HG03457 (cell line): Measurements from ENCODE around the gene PTTG1IP.

Source experiments
- ATAC-seq: cut with Tn5 transposase; IDR thresholded peaks from one replicate; pipeline ENCODE4 v1.9.1; 2021; ENCODE audit warnings: moderate number of reproducible peaks; ENCODE audit not compliant: unreplicated experiment

Gene PTTG1IP

DNA sequence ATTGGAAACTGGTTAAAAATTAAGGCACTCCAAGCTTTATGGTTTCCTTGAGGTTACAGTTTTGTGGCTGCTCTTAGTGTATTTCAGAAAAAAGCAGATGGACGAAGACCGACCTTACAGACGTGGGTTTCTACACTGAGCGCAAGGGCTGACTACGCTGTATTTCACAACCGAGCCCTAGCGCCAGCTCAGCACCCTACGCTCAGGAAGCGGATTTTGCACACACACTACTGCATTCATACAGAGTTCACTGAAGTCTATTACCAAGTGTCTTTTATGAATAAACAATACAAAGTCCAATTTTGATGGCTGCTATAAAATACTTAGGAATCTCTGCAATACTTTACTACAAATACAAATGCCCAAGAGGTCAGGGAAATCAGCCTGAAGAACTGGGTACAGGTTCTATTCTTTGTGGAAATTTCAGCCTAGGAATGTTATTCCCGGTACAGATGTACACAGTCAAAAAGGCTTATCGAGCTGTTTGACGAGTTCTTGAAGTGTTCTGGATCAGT lies 23.8 kb downstream of the PTTG1IP start:
- ATAC-seq = no peak

DNA sequence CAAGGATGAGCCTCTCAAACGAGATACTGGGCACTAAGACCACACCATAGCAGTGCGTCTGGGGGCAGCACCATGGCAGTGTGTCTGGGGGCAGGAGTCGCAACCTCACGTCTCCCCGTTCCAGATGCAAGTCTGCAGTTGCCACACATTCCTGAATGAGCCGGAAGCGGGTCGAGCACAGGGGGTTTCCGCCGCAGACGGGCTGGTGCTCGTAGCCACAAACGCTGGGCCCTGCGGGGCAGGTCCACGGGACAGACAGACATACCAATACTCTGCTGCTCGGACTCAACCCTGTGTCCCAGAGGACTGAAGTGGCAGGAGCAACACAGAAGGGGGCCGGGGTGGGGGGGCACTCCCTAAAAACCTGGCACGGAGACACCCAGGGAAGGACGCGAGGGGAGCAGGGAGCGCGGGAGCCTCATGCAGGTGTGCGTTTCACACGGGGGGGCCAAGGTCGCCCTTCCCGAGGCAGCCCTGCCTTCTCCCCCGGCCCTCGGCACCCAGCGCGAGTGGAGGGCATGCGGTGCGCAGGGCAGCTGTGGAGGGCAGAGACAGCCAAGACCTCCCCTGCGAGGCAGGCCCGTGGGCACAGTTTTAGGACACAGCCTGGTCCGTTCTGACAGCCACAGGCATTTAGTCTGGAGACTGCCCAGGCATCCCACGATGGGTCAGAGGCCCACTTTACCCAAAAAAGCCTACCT lies 24.5 kb downstream of the PTTG1IP start:
- no peak for ATAC-seq

DNA sequence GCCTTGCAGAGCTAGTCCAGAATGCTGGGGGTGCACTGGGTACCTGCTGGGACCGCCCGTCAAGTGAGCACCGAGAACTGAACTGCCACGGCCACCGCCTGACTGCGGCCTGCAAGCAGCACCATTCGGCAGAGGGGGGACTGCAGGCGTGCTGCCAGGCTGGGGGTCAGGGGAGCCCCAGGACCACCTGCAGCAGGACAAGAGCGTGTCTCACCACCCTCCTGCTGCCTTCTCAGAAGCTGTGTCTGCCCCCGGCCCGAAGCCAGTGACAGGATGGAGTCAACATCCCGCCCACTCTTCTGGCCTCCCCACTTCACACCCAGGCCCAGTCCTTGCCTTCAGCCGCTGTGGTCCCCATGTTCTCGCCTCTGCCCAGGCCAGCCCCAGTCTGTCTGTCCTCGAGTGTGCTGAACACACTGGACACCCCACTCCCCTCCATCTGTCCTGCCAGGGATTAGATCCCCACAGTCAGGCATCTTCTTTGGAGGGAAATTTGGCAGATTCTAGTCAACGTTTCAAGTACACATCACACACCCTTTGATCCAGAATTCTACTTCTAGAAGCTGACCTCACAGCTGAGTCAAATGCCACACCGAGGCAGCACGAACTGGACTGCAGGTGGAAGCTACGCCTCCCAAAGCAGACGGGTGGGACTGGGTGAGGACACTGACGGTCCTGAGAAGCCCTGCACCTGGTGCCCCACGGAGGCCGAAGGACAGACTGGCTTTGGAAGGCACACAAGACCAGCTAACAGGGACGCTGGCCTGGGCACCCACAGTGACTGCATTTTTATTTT lies 26.0 kb downstream of the PTTG1IP start:
- ATAC-seq = no peak

DNA sequence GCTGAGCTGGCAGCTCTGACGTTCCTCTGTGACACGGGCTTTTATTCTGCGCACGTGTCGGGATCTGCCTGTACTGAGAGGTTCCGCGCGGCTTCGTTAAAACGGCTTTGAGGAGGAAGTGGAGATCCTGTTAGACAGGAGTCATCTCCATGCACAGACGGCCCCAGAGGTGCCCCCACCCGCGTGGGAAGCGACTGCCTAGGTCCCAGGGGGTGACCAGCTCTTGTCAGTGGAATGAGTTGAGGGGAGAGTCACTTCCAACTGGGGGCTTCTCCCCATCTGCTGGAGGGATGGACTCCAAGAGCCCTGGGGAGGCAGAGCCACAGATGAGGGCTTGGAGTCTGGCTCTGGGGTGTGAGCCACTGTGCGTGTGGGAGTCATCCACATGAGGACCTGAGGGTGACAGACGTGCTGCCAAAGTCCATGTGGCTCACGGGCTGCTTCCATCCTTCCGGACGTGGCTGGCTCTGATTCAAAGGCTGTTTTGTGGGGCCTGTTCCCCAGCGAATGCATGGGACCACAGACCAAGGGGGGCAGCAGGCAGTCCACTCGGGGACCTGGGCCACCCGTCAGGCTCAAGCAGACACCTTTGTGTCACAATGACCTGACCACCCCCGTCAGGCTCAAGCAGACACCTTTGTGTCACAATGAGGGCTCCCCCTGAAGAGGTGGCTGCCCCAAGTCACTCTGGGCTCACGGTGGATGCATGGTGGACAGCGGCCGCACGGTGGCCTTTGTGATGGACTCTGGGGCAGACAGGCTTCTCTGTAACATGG lies 26.8 kb downstream of the PTTG1IP start:
- ATAC-seq = no peak

DNA sequence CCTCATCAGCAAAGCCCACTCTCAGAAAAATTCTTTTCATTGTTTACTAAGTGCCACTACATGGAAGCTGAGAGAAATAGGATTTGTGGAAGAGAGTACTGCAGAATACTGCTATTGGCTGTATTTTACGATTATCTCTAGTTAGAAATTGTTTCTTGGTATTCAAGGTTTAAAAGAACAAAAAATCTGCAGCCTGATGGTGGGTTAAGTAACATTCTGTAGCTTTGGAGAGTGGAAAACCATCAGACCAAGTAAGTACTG lies 27.3 kb downstream of the PTTG1IP start:
- no peak for ATAC-seq

DNA sequence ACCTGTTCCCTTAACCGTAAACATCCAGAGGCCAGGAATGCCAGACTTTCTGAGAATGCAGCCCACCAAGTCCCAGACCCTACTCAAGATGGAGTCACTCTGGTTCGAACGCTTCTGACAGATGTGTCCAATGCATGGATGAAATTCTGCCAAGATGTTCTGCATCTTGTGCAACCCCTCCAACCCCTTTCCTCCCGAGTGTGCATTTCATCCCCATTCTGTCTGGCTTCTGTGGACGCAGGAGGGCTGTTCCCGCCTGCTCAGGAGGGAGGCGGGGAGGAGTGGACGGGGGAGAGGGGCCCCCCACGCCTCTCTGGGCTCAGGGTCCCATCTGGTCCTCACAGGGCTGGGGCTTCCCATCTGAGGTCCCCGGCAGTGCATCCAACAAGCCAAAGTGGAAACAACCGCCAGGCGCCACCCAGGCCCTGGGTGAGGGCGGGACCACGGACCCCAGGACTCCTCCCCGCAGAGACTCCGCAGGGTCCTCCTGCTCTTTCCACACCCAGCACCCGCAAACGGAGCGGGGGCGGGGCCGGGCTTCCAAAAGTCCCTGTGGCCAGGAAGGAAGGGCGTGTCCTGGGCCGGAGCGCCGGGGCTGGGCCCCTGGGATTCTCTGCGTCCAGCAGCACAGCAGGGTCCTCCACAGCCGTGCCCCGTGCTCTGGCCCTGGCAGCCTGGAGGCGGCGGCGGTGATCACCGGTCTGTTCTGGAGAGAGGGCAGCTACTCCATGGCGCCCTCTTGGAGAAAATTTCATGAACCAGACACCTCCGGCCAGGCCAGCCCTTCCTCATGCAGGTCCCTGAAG lies 27.9 kb downstream of the PTTG1IP start:
- ATAC-seq = no peak

DNA sequence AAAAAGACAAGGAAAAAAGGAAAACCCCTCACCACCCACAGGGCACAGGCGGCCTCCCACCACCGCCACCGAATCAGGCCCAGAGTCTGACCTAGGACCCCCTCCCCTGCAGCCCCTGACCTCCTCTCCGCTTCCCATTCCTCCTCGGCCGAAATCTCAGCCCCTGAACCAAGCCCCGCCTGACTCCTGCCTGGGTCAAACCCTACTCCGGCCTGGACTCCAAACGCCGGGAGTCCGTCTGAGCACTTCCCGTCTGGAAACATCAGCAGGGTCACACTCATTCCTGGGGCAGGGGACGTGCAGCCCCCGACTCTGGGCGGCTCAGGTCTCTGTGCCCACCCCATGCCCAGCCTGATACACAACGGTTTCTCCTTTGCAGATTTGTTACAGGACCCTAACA lies 29.2 kb downstream of the PTTG1IP start:
- ATAC-seq = no peak

DNA sequence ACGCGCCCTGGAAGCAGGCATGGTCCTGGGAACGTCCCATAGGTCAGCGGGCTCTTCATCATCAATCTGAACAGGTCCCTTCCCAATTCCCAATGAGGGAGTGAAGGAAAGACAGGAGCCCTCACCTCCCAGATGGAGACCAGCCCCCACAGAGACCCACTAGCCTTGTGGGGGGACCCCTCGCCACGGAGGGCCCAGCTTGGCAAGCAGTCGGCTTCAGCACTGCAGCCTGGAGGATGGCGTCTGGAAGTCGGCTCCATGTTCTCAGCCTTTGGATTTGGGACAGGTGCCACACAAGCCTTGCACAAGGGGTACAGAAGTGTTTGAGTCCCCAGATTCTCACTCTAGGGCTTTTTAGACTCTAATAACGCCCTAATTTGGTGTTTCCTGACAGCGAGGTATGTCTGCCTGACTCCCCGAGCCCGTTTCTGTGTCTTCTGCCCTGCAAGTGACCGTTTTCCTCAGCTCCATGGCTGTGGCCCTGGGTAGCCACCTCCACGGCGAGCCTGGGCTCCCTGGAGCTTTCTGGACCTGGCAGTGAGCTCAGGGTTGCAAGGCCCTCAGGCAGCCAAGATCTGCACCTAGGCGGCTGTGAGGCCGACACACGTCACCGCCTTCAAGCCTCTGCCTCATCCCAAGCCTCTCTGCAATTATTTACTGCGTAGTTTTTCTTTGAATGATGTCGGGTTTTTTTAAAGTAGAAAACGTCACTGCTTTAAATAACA lies 30.6 kb downstream of the PTTG1IP start:
- no peak for ATAC-seq

DNA sequence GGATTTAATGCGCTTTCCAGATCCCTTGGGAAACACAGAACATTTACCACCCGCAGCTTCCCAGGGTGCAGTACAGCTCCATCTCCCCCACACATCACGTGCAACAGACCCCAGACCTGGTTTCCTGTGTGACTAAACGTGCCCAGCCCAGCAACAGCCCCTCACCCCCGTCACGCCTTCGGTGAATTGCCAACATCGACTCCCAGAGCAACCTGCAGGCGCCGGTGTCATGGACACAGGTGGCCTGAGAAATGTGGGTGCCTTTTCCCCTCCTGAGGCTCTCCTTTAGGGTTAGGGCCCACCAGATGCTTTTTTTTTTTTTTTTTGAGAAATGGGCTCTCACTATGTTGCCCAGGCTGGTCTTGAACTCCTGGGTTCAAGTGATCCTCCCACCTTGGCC lies 31.4 kb downstream of the PTTG1IP start:
- no peak for ATAC-seq

DNA sequence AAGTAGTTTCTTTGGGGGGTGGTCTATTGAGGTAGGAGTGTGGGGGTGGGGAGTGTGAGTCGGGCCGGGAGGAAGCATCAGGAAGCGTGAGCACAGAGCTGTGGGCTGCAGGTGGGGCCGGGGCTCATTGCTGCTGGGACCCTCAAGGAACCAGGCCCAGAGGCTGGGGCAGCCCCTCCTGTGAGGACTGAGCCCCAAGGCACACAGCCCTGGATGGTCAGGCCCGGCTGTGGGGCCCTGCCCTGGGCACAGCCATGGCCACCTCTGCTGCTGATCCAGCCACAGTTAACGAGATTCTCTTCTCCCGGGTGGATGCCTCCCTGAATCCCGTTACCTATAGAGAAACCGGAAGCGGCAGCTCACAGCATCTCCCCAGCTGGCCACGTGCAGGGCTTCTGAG lies 32.7 kb downstream of the PTTG1IP start:
- no peak for ATAC-seq

DNA sequence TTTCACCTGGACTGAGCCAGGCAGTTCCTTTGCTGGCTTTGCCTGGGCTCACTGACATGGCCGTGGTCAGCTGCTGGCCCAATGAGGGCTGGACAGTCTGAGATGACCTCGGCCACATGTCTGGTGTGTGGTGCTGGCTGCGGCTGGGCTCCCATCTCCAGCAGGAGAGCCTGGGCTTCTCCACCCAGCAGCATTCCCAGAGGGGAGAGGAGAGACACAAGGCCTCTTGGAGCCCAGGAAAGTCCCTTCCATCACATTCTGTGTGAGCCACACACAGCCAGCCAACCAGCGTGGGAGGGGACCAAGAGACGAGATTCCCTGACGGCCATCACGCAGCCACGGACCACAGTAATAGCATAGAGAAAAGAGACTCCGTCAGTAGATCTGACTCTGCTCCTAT lies 34.5 kb downstream of the PTTG1IP start:
- ATAC-seq = no peak

DNA sequence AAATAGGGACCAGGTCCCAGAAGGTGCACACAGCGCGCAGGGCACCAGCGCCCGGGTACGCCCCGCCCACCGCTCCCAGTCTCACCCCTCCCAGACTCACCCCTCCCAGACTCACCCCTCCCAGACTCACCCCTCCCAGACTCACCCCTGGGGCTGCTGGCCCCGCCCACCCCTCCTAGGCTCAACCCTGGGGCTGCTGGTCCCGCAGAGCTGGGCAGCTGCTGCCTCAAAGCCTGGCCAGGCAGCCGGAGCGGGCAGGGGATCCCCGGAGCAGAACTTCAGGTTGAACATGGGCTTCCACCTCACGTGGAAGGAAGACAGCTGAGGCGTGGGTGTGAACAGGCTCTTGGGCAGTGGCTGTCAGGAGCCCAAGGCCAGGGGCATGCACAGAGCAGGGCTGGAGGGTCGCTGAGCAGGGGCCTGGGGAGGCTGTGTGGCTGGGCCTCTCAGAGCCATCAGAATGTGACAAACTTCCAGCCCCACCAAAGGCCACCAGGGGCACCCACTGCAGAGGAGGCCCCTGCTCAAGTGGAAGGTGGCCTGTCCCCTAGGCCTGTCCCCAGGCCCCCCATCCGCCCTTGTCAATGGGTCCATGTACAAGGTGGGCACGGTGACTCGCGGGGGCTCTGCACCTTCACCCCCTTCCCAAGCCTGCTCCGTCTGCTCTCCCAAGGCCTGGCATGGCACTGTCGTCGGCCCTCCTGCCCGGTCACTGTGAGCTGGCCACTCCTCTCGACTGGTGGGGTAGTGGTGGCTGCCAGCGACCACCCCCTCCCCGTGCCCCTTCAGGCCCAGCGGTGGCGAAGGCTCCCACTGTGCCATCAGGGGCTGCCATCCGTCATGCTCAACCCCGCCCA lies 35.2 kb downstream of the PTTG1IP start:
- no peak for ATAC-seq

DNA sequence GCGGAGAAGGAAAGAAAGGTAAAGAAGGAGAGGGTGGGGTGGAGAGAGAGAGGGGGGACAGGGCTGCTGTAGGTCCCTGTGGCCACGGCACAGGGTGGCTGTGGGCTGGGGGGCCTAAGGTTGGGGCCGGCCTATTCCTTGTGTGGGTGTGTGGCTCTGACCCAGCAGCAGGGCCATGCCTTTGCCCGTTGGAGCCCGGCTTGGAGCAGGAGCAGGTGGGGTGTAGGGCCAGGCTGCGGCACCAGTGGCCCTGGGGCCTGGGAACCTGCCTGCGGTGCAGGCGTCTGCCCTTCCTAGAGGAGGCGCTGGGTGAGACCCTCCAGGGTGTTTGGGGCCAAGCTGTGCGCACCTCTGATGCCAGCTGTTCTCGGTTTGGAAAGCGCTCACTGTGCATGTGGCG lies 36.0 kb downstream of the PTTG1IP start:
- ATAC-seq = no peak

DNA sequence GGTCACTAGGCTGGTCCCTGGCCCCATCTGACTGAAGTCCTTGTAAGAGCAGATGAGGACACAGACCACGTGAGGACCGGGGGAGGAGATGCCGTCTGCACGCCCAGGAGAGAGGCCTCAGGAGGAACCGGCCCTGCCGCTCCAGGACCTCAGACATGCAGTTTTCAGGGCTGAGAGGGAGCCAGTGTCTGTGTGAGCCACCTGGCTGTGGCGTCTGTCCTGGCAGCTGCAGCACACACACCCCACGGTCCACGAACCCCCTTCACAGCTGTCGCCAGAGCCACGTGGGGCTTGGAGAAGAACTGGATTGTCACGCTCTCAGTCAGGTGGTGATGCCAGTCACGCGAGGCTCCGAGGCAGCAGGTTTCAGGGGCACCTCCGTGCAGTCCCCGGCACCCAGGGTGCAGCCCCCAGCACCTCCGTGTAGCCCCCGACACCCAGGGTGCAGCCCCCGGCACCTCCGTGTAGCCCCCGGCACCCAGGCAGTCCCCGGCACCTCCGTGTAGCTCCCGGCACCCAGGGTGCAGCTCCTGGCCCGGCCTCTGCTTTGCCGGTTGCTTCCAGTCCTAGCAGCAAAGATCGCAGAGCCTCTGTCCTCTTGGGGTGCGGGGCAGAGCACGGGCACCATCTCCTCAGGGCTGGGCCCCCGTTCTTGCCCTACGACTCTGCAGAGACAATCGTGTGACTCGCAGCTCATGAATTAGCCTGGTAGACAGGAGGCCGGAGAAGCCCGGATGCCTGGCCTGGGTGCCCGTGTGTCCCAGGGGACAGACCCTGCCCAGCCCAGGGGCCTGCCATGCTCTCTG lies 36.6 kb downstream of the PTTG1IP start:
- no peak for ATAC-seq

DNA sequence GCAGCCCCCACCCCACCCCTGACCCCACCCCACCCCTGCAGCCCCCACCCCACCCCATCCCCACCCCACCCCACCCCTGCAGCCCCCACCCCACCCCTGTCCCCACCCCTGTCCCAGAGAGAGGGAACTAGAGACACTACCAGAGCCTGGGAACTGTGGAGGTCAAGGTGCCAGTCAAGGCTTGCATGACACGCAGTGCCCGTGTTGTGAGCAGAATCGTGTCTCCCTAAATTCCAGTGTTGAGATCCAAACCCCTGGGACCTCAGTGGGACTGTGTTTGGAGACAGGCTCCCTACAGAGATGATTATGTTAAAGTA lies 37.2 kb downstream of the PTTG1IP start:
- no peak for ATAC-seq

DNA sequence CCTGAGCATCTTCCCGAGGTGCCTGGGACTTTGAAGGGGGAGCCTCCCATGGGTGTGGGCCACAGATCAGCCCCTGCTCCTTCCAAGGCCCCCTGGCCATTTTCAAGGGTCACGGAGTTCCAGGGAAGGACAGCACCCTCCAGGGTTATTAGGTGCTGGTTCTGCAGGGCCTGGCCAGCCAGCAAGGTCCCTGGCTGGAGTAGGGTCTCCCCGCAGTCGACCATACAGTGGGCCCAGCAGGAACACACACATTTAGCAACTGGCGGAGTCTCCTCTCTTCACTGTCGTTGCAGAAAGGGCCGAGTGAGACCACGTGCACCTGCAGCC lies 37.9 kb downstream of the PTTG1IP start:
- ATAC-seq = no peak

DNA sequence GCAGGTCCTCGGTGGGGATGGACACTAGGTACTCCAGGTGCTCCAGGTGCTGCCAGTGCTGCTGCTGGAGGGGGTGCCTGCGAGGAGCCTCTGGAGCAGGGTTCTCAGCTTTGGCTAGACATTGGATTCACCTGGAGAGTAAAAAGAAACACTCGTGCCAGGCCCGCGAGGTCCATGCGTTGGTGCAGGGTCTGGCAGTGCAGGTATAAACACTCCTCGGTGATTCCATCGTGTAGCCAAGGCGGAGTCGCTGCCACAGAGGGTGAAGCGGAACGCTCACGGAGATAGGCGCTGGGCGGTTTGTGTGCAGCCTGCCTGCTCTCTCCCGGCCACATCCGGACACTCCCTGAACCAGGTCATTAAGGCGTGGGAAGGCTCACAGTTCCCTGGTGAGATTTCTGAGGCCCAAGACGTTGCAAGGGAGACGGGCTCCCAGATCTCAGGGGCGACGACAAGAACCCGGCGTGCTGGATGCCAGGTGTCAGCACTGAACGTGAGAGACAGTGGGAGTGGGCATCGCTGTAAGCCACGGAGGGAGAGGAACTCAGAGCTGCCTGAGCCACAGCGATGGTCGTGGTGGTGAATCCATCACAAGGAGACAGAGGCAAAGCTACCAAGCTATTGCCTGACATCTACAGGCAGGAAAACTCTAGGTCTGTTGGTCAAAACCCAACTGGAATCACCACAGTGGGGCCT lies 38.4 kb downstream of the PTTG1IP start:
- ATAC-seq = no peak

DNA sequence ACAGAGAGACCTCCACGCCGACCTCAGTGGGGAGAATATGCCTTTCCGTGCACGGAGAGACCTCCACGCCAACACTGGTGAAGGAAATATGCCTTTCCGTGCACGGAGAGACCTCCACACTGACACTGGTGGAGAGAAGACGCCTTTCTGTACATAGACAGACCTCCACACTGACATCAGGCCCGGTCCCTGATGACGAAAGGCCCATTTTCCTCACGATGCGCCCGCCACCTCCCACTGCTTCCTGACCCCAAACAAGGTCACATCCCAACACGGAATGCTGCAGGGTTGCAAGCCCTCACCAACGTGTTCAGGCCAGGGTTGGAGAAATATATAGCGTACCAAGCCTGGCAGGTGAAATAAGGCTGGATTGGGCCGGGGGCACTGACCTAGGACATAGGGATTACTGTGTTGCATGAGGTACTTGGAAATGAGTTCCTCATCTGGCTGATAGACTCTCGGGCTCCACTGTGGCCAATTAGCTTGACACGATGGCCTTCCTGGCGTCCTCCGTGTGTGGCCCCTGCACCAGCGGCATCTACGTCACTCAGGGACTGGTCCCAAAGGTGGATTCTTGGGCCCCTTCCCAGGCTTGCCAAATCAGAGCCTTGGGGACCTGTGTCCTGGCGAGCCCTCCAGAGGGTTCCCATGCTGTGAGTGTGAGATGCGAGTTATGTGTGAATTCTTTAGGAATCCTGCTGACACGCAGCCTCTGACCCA lies 39.1 kb downstream of the PTTG1IP start:
- ATAC-seq = no peak
